T follicular helper cell (primary cell): ENCODE measurements around the gene GNA14.
"Not testable (repeated sequence)": the region's sequence is repeated elsewhere in the genome, so short reads cannot be mapped to it uniquely, and the experiment has no call there.

Source experiments
- DNase-seq: peaks from one replicate; pipeline ENCODE4 v3.0.0-alpha.2; 2020; ENCODE audit warnings: low read depth

Gene GNA14

GRCh38 chr9:77402286-77402685 is 245.8 kb downstream of the GNA14 start:
- DNase-seq = no peak

- no peak for DNase-seq
Observed at GRCh38 chr9:77399964-77400363, 248.2 kb downstream of the GNA14 start.

DNA sequence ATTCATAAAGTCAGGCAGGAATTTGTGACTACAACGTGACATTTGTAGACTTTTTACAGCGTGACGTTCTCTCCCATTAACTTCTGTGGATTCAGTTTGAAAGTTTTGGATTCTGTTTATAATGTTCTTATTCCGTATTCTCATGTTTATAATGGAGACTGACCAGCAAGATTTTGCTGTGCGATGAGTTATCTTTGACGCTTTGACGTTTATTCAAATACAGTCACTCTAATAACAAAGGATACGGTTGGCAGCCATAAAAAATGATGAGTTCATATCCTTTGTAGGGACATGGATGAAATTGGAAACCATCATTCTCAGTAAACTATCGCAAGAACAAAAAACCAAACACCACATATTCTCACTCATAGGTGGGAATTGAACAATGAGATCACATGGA is 249.5 kb downstream of the GNA14 start:
- not testable (repeated sequence) for DNase-seq

DNA sequence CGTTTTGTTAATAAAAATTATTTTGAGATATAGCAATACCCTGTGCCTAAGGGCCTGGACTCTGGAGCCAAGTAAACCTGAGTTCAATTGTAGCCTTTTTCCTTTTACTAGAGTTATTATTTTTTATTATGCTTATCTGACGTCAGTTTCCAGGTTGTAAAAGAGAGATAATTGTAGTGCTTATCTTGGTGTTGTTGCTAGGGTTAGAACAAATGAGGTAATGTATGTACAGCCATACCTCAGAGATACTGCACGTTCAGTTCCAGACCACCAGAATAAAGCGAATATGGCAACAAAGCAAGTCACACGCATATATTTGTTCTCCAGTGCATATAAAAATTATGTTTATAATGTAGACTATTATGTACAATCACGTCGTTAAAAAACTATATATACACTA is 255.8 kb downstream of the GNA14 start:
- DNase-seq = no peak

GRCh38 chr9:77391834-77392233 is 256.3 kb downstream of the GNA14 start:
- DNase-seq = no peak

DNA sequence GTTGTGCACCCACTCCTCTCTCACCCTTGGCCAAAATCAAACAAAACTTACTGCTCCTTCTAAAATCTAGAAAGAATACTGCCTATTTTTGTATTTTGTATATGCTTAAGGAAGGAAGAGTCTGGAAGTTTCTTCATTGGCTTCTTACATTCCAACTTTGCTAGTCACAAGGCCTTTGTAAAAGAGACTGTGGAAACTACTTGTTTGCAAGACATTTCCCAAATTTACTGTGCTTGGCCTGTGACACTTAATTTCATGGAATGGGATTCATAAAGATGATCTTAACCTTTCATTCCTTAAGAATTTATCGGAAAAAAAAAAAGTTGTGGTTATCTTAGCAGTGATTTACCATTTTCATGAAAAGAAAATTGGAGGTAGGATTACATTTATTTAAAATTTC is 261.9 kb downstream of the GNA14 start:
- DNase-seq = no peak

GRCh38 chr9:77384406-77384805 is 263.7 kb downstream of the GNA14 start:
- no peak for DNase-seq

DNA sequence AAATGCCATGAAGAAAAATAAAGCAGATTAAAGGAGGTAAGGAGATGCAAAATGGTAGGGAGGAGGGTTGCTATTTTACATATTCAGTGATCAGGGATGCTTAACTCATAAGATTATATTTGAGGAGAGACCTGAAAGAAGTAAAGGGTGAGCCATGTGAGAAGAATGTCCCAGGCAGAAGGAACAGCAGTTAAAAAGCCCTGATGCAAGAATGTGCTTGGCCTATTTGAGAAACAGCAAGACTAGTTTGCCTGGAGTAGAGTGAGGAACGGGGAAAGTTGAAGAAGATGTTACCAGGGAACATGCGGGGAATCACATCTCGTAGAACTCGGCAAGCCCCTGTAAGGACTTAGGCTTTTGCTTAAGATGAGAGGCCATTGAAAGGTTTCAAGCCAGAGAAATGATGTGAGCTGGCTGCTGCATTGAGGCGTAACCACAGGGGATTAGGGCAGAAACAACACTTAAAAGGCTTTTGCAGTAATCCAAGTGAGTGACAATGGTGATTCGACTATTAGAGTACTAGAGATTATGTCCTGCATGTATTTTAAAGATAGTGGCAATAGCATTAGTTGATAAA is 272.1 kb downstream of the GNA14 start:
- no peak for DNase-seq

GRCh38 chr9:77374266-77374665 is 273.9 kb downstream of the GNA14 start:
- DNase-seq = no peak
